DOHH2 (cell line): ENCODE results near the gene FAM227B.

Experiments used
- EZH2phosphoT487 ChIP-seq: fragments of 200-600 bp; sonication (generic); IDR thresholded peaks from 2 replicates; pipeline ENCODE4 v1.6.1; 2017; ENCODE audit warnings: borderline replicate concordance, mild to moderate bottlenecking, antibody characterized with exemption, low read length, moderate library complexity, mixed read lengths
- TF ChIP-seq, protein P1 (sequence below): fragments of 200-600 bp; sonication (generic); IDR thresholded peaks from one replicate; pipeline ENCODE4 v1.5.1; 2014; ENCODE audit warnings: antibody characterized with exemption, mild to moderate bottlenecking, low read depth, low read length; ENCODE audit not compliant: poor library complexity, severe bottlenecking

DNA sequence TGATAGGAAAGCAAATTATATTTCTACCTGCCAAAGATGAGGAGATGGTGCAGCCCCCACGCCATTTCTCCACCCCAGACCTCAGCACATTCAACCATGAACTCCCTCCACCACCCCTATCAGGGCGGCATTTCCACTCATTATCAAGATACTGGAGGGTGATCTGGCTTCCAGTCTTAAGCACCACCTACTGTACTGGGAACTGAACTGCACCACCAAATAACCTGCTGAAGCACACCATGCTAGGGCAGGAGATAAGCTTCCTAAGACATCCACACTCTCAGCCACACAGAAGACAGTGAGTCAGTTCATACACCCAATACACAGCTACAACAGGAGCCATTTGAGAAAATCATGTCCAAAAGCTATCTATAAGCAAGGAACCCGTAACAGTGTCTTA, 98.8 kb downstream of the FAM227B start:
- TF ChIP-seq, protein P1, sequence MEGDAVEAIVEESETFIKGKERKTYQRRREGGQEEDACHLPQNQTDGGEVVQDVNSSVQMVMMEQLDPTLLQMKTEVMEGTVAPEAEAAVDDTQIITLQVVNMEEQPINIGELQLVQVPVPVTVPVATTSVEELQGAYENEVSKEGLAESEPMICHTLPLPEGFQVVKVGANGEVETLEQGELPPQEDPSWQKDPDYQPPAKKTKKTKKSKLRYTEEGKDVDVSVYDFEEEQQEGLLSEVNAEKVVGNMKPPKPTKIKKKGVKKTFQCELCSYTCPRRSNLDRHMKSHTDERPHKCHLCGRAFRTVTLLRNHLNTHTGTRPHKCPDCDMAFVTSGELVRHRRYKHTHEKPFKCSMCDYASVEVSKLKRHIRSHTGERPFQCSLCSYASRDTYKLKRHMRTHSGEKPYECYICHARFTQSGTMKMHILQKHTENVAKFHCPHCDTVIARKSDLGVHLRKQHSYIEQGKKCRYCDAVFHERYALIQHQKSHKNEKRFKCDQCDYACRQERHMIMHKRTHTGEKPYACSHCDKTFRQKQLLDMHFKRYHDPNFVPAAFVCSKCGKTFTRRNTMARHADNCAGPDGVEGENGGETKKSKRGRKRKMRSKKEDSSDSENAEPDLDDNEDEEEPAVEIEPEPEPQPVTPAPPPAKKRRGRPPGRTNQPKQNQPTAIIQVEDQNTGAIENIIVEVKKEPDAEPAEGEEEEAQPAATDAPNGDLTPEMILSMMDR = no peak
- TF ChIP-seq EZH2phosphoT487 = no peak
